Activated naive CD8-positive, alpha-beta T cell treated with anti-CD3 and anti-CD28 coated beads, Interleukin-2, amount 50 U/mL, for 24 hours (primary cell): ENCODE data around the gene CETP.
A peak's percentile ranks its signal among the peaks of the same experiment; 100 is the strongest.
"Not testable (repeated sequence)": the region's sequence is repeated elsewhere in the genome, so short reads cannot be mapped to it uniquely, and the experiment has no call there.

Experiments
- ATAC-seq: fragments of 150-1000 bp; cut with Tn5 transposase; one replicate; pipeline ENCODE4 v1.10.0; 2021
- DNase-seq: peaks from one replicate; pipeline ENCODE4 v3.0.0; 2021
- H3K27ac Mint-ChIP-seq: one replicate; pipeline ENCODE4 v1.8.0; 2021; ENCODE audit warnings: mild to moderate bottlenecking, mixed read lengths
- H3K27me3 Mint-ChIP-seq: one replicate; pipeline ENCODE4 v1.8.0; 2021; ENCODE audit warnings: mixed read lengths
- H3K36me3 Mint-ChIP-seq: one replicate; pipeline ENCODE4 v1.8.0; 2021; ENCODE audit warnings: low read depth, mixed read lengths
- H3K4me1 Mint-ChIP-seq: one replicate; pipeline ENCODE4 v1.8.0; 2021; ENCODE audit warnings: mixed read lengths
- H3K4me3 Mint-ChIP-seq: one replicate; pipeline ENCODE4 v1.8.0; 2021; ENCODE audit warnings: mild to moderate bottlenecking, moderate library complexity, mixed read lengths
- H3K9me3 Mint-ChIP-seq: one replicate; pipeline ENCODE4 v1.8.0; 2021; ENCODE audit warnings: mixed read lengths

Gene CETP

GRCh38 chr16:56988948-56989945 is 27.5 kb downstream of the CETP start, which contains the start of gene NLRC5:
Gene NLRC5, plus strand, starts transcription at chr16:56989557. Its CDS starts 31,156 bp downstream, at chr16:57020713.
- H3K27ac Mint-ChIP-seq: peak within 1 kb of the TSS; percentile 99
- no peaks in the 10 kb centered on the region for H3K9me3 Mint-ChIP-seq
- H3K4me3 Mint-ChIP-seq: peak within 1 kb of the TSS; percentile 98
- H3K36me3 Mint-ChIP-seq: peaks cover 56% of the 10 kb centered on the region
- ATAC-seq: peak; percentile 83
- H3K4me1 Mint-ChIP-seq: peaks cover 76% of the 10 kb centered on the region
- peak; percentile 92 for DNase-seq
- H3K27me3 Mint-ChIP-seq: no peaks in the 10 kb centered on the region

- DNase-seq (no peak), ATAC-seq (no peak)
- H3K4me1 Mint-ChIP-seq: peaks cover 76% of the 10 kb centered on the region
- H3K4me3 Mint-ChIP-seq: peak overlapping the region; percentile 98
- H3K27me3 Mint-ChIP-seq: no peaks in the 10 kb centered on the region
- H3K27ac Mint-ChIP-seq: peak overlapping the region; percentile 99
- H3K9me3 Mint-ChIP-seq: no peaks in the 10 kb centered on the region
- peaks cover 53% of the 10 kb centered on the region for H3K36me3 Mint-ChIP-seq
These were observed 28.2 kb downstream of the CETP start for GRCh38 chr16:56989988-56990387.

GRCh38 chr16:56990407-56991286 is 28.9 kb downstream of the CETP start:
- Mint-ChIP-seq H3K27me3 (no peaks in the 10 kb centered on the region), H3K36me3 (peaks cover 50% of the 10 kb centered on the region), H3K9me3 (no peaks in the 10 kb centered on the region), H3K4me1 (peaks cover 76% of the 10 kb centered on the region), H3K27ac (peak overlapping the region; percentile 99), H3K4me3 (peak overlapping the region; percentile 98)
- DNase-seq: peak; percentile 44
- no peak for ATAC-seq

GRCh38 chr16:56992431-56992830 is 30.7 kb downstream of the CETP start:
- not testable (repeated sequence) for DNase-seq, H3K9me3 Mint-ChIP-seq, H3K27me3 Mint-ChIP-seq, ATAC-seq
- Mint-ChIP-seq H3K27ac (peak overlapping the region; percentile 99), H3K4me3 (peak overlapping the region; percentile 98), H3K36me3 (peaks cover 63% of the 10 kb centered on the region), H3K4me1 (peaks cover 76% of the 10 kb centered on the region)

GRCh38 chr16:56993204-56993603 is 31.5 kb downstream of the CETP start:
- H3K4me1 Mint-ChIP-seq: peaks cover 76% of the 10 kb centered on the region

GRCh38 chr16:56994311-56994710 is 32.6 kb downstream of the CETP start:
- Mint-ChIP-seq H3K4me1 (peaks cover 85% of the 10 kb centered on the region), H3K9me3 (no peaks in the 10 kb centered on the region), H3K36me3 (peaks cover 63% of the 10 kb centered on the region), H3K27ac (peak overlapping the region; percentile 85), H3K4me3 (peak overlapping the region; percentile 98), H3K27me3 (no peaks in the 10 kb centered on the region)
- DNase-seq (no peak), ATAC-seq (no peak)

More at GRCh38 chr16:56993204-56993603, 31.5 kb downstream of the CETP start:
- Mint-ChIP-seq H3K4me3 (peak overlapping the region; percentile 98), H3K27ac (peak overlapping the region; percentile 85), H3K36me3 (peaks cover 61% of the 10 kb centered on the region), H3K27me3 (no peaks in the 10 kb centered on the region), H3K9me3 (no peaks in the 10 kb centered on the region)
- ATAC-seq: no peak
- no peak for DNase-seq

GRCh38 chr16:56995136-56995805 is 33.5 kb downstream of the CETP start:
- ATAC-seq (no peak), DNase-seq (no peak)
- H3K4me1 Mint-ChIP-seq: peaks cover 92% of the 10 kb centered on the region
- peak overlapping the region; percentile 85 for H3K27ac Mint-ChIP-seq
- H3K9me3 Mint-ChIP-seq: no peaks in the 10 kb centered on the region
- H3K4me3 Mint-ChIP-seq: peak overlapping the region; percentile 98
- H3K36me3 Mint-ChIP-seq: peaks cover 57% of the 10 kb centered on the region
- H3K27me3 Mint-ChIP-seq: no peaks in the 10 kb centered on the region

GRCh38 chr16:56997264-56997663 is 35.5 kb downstream of the CETP start:
- peaks cover 51% of the 10 kb centered on the region for H3K36me3 Mint-ChIP-seq
- no peak for ATAC-seq
- H3K9me3 Mint-ChIP-seq: peaks cover 3% of the 10 kb centered on the region
- peak overlapping the region; percentile 8 for H3K4me3 Mint-ChIP-seq
- no peaks in the 10 kb centered on the region for H3K27me3 Mint-ChIP-seq
- DNase-seq: no peak
- peak overlapping the region; percentile 98 for H3K27ac Mint-ChIP-seq
- H3K4me1 Mint-ChIP-seq: peaks cover 96% of the 10 kb centered on the region

GRCh38 chr16:56997931-56998330 is 36.2 kb downstream of the CETP start:
- peak overlapping the region; percentile 26 for H3K4me3 Mint-ChIP-seq
- no peak for ATAC-seq
- peaks cover 50% of the 10 kb centered on the region for H3K36me3 Mint-ChIP-seq
- H3K27me3 Mint-ChIP-seq: no peaks in the 10 kb centered on the region
- H3K9me3 Mint-ChIP-seq: peaks cover 3% of the 10 kb centered on the region
- DNase-seq: no peak
- peak overlapping the region; percentile 98 for H3K27ac Mint-ChIP-seq
- peaks cover 96% of the 10 kb centered on the region for H3K4me1 Mint-ChIP-seq

- H3K27me3 Mint-ChIP-seq: no peaks in the 10 kb centered on the region
- H3K36me3 Mint-ChIP-seq: peaks cover 49% of the 10 kb centered on the region
- DNase-seq (no peak), ATAC-seq (no peak)
- H3K9me3 Mint-ChIP-seq: peaks cover 3% of the 10 kb centered on the region
- H3K4me3 Mint-ChIP-seq: peak overlapping the region; percentile 55
- peak overlapping the region; percentile 98 for H3K27ac Mint-ChIP-seq
- H3K4me1 Mint-ChIP-seq: peaks cover 96% of the 10 kb centered on the region
These were observed 36.6 kb downstream of the CETP start for GRCh38 chr16:56998352-56998751.

- H3K27me3 Mint-ChIP-seq: no peaks in the 10 kb centered on the region
- peaks cover 96% of the 10 kb centered on the region for H3K4me1 Mint-ChIP-seq
- H3K36me3 Mint-ChIP-seq: peaks cover 49% of the 10 kb centered on the region
- ATAC-seq (no peak), DNase-seq (no peak)
- H3K27ac Mint-ChIP-seq: peak overlapping the region; percentile 98
- H3K4me3 Mint-ChIP-seq: peak overlapping the region; percentile 55
- peaks cover 3% of the 10 kb centered on the region for H3K9me3 Mint-ChIP-seq
These were observed 37.1 kb downstream of the CETP start for GRCh38 chr16:56998861-56999260.

- H3K9me3 Mint-ChIP-seq: peaks cover 3% of the 10 kb centered on the region
- H3K27ac Mint-ChIP-seq: peak overlapping the region; percentile 98
- peak overlapping the region; percentile 55 for H3K4me3 Mint-ChIP-seq
- H3K4me1 Mint-ChIP-seq: peaks cover 96% of the 10 kb centered on the region
- peaks cover 48% of the 10 kb centered on the region for H3K36me3 Mint-ChIP-seq
- ATAC-seq (peak; percentile 9), DNase-seq (peak; percentile 43)
- H3K27me3 Mint-ChIP-seq: no peaks in the 10 kb centered on the region
These were observed 37.9 kb downstream of the CETP start for GRCh38 chr16:56999409-57000270.
